ENCODE results near the gene ILKAP.

The ILKAP gene

DNA sequence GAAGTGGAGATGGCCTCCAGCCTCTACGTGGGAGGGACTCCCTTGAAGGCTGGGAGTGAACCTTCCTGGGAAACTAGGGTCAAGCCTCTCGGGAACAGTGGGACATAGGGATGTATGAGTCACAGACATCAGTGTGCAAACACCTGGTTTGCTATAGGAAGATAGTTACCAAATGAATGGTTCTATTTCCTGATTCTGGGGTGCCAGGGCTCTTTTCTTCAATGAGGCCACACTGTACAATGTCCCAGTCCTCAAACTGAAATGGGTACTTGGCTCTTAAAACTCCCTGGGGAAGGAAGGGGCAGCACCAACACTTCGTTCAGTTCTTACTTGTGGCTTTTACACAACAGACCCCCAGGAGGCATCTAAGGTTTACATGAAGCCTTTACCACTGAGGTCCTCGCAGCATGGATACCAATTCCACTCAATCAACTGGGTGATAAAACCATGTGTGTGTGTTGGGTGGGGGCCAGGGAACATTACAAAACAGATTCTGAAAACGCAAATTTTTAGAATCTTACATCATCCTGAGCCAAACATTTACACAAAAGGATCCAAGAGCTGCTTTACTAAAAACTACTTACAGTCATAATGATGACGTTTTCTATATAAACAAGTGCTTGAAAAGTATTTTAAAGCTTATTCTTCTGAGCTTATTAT is 34.3 kb downstream of the ILKAP start:
- TF ChIP-seq CTCF (IDR thresholded peaks at IDR 0.05; ENCODE audit: low read depth, low read length, missing control alignments) = no peak
- H3K4me3 ChIP-seq (replicated peaks; ENCODE audit: low read depth, low read length) = no peak overlapping the region
- DNase-seq (ENCODE audit: extremely low read depth, low read depth) = peak; percentile 47

GRCh38 chr2:238168196-238169047 is 35.1 kb downstream of the ILKAP start:
- H3K4me3 ChIP-seq (replicated peaks; ENCODE audit: low read depth, low read length) = no peak overlapping the region
- no peak for DNase-seq (ENCODE audit: extremely low read depth, low read depth)
- TF ChIP-seq CTCF (IDR thresholded peaks at IDR 0.05; ENCODE audit: low read depth, low read length, missing control alignments) = no peak

DNA sequence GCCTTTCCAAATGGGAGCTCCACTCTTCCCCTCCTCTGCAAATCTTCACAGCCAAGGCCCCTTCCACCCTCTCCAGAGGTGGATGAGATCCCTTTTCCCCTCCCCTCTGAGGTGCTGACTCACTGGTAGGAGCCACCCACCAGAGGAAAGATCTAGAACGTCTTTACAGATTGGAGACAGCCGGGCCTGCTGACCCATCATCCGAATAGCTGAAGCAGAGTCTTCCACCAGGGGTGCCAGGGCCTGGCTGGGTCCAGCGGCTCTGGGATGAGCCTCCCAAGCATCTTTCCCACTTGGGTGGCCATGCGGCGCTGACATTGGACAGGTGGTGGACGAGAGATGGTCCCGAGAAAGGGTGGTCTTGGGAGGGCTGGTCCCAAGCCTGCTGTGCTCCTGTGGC is 35.7 kb downstream of the ILKAP start:
- DNase-seq (ENCODE audit: extremely low read depth, low read depth) = no peak
- no peak for TF ChIP-seq CTCF (IDR thresholded peaks at IDR 0.05; ENCODE audit: low read depth, low read length, missing control alignments)
- H3K4me3 ChIP-seq (replicated peaks; ENCODE audit: low read depth, low read length) = no peak overlapping the region

- no peak for TF ChIP-seq CTCF (IDR thresholded peaks at IDR 0.05; ENCODE audit: low read depth, low read length, missing control alignments)
- no peak overlapping the region for H3K4me3 ChIP-seq (replicated peaks; ENCODE audit: low read depth, low read length)
- DNase-seq (ENCODE audit: extremely low read depth, low read depth) = no peak
Observed at GRCh38 chr2:238167344-238167715, 36.2 kb downstream of the ILKAP start.

DNA sequence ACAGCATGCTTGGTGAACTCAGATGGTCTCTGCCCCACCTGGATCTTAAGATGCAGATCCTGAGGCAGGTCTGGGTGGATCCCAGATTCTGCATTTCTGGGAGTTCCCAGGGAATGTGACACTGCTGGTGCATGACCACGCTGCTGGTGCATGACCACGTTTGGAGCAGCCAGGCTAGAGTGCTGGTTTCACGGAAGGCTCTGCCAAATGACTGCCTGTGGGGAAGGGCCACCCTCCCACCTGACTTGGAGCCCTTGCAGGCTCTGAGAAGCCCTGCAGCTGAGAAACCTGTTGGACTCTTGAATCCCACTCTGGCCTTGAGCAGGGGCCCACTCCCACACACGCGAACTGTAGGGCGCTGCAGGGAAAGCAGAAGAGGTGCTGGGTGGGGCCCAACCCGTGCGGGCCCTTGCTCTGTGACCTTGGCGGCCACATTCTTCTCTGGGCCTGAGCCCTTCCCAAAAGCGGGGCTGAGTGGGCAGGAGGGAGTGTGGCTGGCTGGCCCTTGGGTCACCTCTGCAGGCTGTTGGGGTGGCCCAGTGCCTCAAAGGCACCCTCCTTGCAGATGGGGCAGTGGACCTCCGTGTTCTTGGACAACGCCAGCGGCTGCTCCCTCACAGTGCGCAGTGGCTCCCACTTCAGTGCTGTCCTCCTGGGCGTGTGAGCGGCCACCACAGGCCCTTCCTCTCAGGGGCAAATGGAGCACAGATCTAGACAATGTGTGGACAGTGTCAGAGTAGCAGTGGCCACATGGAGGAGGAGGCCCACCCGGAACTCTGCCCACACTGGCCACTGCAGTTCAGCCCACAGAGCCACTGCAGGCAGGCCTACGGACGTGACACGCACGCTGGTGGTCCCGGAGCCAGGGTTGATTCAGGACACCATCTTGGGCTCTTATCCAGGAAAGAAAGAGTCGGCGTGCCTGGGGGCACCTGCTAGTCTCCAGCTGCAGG is 36.8 kb downstream of the ILKAP start:
- no peak for DNase-seq (ENCODE audit: extremely low read depth, low read depth)

More for the DNA sequence above, 36.8 kb downstream of the ILKAP start:
- no peak for TF ChIP-seq CTCF (IDR thresholded peaks at IDR 0.05; ENCODE audit: low read depth, low read length, missing control alignments)
- no peak overlapping the region for H3K4me3 ChIP-seq (replicated peaks; ENCODE audit: low read depth, low read length)

Measured in HFF-Myc (cell line).